Epithelial cell of proximal tubule (primary cell): ENCODE data around the gene TET3. TPM values are rescaled to one million over a fixed set of nuclear protein-coding genes. Genes with fewer than 3 reads are reported as not detected.

Source experiments
- DNase-seq: peaks from one replicate; pipeline ENCODE4 v3.0.0-alpha.2; 2011; ENCODE audit warnings: low read depth
- H3K4me3 ChIP-seq: 2 replicates; pipeline ENCODE4 v1.5.1; 2011; ENCODE audit warnings: low read depth, mild to moderate bottlenecking, low read length
- total RNA-seq: library from RNA; depleted of rRNA; stranded (reverse); fragments of >200 nt; gene quantifications from 2 replicates; pipeline ENCODE4 v1.2.3, GENCODE V29; 2015
- TF ChIP-seq, protein P1 (sequence below): conservative IDR thresholded peaks from 2 replicates; pipeline ENCODE4 v1.5.1; 2012; ENCODE audit warnings: low read depth, mild to moderate bottlenecking, low read length

Gene TET3
- total RNA-seq, 1 donor from 2014 or later, result 4.8 TPM

DNA sequence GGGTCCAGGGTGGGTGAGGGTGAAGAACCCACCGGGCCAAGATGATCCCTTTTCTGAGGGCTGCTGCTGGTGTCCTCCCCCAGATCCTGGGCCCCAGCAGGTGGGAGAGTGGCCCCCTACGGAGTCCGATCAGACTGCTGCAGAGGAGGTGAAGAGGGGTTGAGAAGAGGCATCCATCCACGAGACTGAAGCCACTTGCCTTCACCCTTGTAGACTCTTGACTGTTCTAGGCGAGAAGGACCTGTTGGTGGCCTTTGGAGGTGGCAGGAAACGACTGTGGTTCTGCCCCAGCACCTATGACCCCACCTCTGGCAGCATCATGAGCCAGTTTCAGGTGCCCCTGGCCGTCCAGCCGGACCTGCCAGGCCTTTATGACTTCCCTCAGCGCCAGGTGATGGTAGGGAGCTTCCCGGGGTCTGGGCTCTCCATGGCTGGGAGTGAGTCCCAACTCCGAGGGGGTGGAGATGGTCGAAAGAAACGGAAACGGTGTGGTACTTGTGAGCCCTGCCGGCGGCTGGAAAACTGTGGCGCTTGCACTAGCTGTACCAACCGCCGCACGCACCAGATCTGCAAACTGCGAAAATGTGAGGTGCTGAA, 1.5 kb downstream of the TET3 start:
- H3K4me3 ChIP-seq, result peak overlapping the region; percentile 66
- no peak for DNase-seq
- TF ChIP-seq, protein P1, sequence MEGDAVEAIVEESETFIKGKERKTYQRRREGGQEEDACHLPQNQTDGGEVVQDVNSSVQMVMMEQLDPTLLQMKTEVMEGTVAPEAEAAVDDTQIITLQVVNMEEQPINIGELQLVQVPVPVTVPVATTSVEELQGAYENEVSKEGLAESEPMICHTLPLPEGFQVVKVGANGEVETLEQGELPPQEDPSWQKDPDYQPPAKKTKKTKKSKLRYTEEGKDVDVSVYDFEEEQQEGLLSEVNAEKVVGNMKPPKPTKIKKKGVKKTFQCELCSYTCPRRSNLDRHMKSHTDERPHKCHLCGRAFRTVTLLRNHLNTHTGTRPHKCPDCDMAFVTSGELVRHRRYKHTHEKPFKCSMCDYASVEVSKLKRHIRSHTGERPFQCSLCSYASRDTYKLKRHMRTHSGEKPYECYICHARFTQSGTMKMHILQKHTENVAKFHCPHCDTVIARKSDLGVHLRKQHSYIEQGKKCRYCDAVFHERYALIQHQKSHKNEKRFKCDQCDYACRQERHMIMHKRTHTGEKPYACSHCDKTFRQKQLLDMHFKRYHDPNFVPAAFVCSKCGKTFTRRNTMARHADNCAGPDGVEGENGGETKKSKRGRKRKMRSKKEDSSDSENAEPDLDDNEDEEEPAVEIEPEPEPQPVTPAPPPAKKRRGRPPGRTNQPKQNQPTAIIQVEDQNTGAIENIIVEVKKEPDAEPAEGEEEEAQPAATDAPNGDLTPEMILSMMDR, result no peak

DNA sequence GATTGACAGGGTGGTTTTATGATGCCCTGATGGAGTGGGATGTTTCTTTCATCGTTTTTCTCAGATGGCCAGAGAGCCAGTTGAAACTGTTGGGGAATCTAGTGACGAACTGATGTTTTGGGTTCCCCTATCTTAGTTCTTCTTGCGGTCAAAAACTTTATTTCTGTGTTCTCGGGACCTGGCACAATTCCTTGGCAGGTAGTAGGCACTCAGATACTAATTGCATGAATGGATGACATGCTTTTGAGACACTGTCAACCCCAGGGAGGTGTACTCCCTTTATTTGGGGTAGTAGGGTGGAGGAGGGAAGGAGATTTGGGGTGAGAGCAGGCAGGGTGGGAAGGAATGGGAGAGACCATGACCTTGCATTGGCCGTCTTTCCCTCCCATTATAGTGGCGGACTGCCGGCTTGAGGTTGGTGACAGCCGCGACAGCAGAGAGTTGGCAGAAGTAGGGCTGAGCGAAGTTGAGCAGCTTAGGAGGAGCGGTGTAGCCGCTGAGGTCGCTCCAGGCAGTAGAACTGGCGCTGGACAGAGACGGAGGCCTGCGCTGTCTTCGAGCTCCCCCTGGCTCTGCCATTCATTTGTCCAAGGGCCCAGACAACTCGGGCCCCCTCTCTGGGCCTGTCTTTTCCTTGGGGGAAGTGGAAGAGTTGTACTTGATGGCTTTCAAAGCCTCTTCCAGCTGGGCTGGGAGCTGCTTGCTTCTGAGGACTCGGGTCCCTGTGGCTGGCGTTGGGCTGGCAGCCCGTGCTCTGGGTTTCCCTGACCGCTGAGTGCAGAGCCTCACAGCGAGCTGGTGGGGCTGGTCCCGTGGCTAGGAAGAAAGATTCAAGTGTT, 2.6 kb downstream of the TET3 start:
- TF ChIP-seq, protein P1, result peak; percentile 48
- no peak for DNase-seq
- H3K4me3 ChIP-seq, result peak overlapping the region; percentile 44

DNA sequence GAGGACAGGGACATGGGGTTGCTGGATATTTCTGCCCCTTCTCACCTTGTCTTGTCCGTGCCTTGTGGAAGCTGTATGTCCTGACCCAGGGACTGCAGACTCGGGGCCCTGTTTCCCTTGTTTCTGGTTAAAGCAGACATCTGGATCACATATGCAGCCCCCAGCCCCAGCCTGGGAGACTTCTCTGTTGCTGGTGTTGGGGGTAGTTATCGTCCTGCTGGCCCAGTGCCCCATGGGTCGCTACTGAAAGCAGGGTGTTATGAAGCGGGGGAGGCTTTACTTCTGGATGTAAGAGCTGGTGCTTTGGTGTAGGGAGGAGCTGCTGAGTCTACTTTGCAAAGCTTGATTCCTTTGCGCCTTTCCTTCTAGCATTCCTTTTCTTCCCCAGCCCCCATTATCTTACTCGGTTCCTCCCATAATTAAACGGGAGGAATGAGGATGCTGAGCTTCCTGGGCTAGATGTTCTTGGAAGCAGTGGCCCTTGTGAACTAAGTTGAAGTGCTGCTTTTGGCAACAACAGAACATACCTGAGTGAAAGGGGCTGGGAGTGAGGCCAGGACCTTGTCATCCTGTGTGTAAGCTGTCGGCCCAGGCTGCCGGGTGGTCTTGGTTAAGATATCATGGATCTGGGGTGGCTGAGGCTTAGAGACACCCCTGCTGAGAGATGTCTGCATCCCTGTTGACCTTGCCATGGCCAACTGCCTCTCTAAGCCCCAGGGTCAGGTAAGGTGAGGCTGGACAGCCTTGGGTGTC, 3.4 kb downstream of the TET3 start:
- TF ChIP-seq, protein P1, result no peak
- no peak for DNase-seq
- H3K4me3 ChIP-seq, result peak overlapping the region; percentile 44

DNA sequence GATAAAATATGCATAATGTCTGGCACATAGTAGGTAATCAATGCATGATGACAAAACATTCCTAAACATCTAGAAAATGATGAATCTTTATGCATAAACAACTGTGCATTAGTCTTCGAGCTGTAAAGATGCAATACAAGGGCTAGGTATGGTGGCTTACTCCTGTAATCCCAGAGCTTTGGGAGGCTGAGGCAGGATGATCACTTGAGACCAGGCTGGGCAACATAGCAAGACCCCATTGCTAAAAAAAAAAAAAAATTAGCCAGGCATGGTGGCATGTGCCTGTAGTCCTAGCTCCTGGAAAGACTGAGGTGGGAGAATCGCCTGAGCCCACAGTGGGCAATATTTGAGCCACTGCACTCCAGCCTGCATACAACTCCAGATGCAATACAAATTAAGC, 5.3 kb downstream of the TET3 start:
- no peak overlapping the region for H3K4me3 ChIP-seq
- no peak for DNase-seq
- TF ChIP-seq, protein P1, result no peak

DNA sequence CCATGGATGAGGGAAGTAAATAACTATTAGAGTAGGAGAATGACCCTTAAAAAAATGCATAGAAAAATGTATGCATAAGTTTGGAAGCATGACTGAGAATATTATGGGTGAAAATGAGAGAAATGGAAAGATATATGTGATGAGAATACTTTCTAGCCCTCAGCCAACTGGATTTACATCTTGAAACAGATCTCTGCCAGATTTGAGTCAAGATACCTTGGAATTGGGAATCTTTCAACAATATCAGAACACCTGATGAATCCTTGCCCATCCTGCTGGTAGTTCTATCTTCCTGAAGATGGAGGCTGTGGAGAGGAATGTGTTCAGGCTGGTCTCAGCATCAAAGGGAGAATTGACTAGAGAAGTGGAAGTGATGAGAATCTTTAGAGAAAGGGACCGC, 5.8 kb downstream of the TET3 start:
- H3K4me3 ChIP-seq, result no peak overlapping the region
- TF ChIP-seq, protein P1, result no peak
- DNase-seq, result no peak

DNA sequence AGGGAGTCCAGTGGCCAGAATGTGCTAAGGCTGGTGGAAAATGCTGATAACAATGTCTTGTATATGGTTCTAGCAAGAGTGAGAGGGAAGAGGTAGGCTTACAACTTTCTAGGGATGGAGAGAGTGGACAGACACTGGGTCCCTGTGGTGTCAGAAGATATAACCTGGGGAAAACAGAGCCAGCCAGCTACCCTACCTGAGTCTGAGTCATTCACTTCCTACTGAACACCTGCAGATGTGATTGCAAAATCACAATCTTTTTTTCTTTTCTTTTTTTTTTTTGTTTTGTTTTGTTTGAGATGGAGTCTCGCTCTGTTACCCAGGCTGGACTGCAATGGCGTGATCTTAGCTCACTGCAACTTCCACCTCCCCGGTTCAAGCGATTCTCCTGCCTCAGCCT, 7.3 kb downstream of the TET3 start:
- H3K4me3 ChIP-seq, result no peak overlapping the region
- DNase-seq, result no peak
- TF ChIP-seq, protein P1, result no peak
